Heart right ventricle (tissue), 16 donors: ENCODE measurements around the gene SLC39A11. TPM values are rescaled to one million over a fixed set of nuclear protein-coding genes. Genes with fewer than 3 reads are reported as not detected.

Experiments
- ATAC-seq, 8 donors: fragments of 200-7000 bp; cut with Tn5 transposase; one replicate each; pipeline ENCODE4 v1.9.1; 2020; ENCODE audit warnings: mild to moderate bottlenecking in 8 of 8, moderate library complexity in 8 of 8, moderate number of reproducible peaks in 1 of 8
- DNase-seq, 2 donors: peaks; one replicate each; pipeline ENCODE4 v3.0.0-alpha.2; 2020
- H3K27ac ChIP-seq, 10 donors: fragments of 200-600 bp; sonication (generic) in 2 of 10; one replicate each; pipeline versions ENCODE4 v1.5.0 to v1.8.0; 2020 to 2022; ENCODE audit warnings: mild to moderate bottlenecking in 3 of 10
- H3K27me3 ChIP-seq, 7 donors: fragments of 200-600 bp; one replicate each; pipeline ENCODE4 v1.8.0; 2021 to 2022; ENCODE audit warnings: mild to moderate bottlenecking in 2 of 7
- H3K36me3 ChIP-seq, 9 donors: fragments of 200-600 bp; sonication (generic) in 1 of 9; one replicate each; pipeline versions ENCODE4 v1.5.0 to v1.8.0; 2020 to 2022; ENCODE audit warnings: mild to moderate bottlenecking in 2 of 9
- H3K4me1 ChIP-seq, 9 donors: fragments of 200-600 bp; sonication (generic) in 1 of 9; one replicate each; pipeline versions ENCODE4 v1.5.0 to v1.8.0; 2020 to 2022; ENCODE audit warnings: mild to moderate bottlenecking in 4 of 9
- H3K4me3 ChIP-seq, 10 donors: fragments of 200-600 bp; sonication (generic) in 2 of 10; one replicate each; pipeline versions ENCODE4 v1.5.0 to v1.8.0; 2020 to 2022; ENCODE audit warnings: mild to moderate bottlenecking in 7 of 10, moderate library complexity in 2 of 10
- H3K9me3 ChIP-seq, 11 donors: fragments of 200-600 bp in 10 of 11; sonication (generic) in 2 of 11; one replicate each; pipeline versions ENCODE4 v1.5.0 to v1.8.0; 2013 to 2022; ENCODE audit warnings: mild to moderate bottlenecking in 2 of 11, control low read depth in 1 of 11, moderate library complexity in 1 of 11
- CTCF ChIP-seq, 9 donors: fragments of 200-600 bp; sonication (generic) in 2 of 9; IDR thresholded peaks; one replicate each; pipeline versions ENCODE4 v1.5.0 to v1.8.0; 2021 to 2022; ENCODE audit warnings: antibody characterized with exemption in 9 of 9, mild to moderate bottlenecking in 5 of 9, moderate library complexity in 1 of 9
- WGBS, 2 donors: extraction: QIAGEN DNeasy Blood & Tissue Kit; methylation state at CpG; one replicate each; pipeline ENCODE4 v1.1.7; 2013; ENCODE audit warnings: inconsistent platforms in 1 of 2; 5-methylcytosine and 5-hydroxymethylcytosine counted together
- intact Hi-C, 10 donors: fragments of 100-400 bp; cut with DNase I; formaldehyde crosslinking; loops; one replicate each; pipeline versions ENCODE4 v1.11.1 to v1.14.2; 2022
- polyA plus RNA-seq, 2 donors: library from polyadenylated mRNA; stranded (reverse); fragments of 200-250 nt; gene quantifications; one replicate each; pipeline ENCODE4 v1.2.3, GENCODE V29; 2013
- total RNA-seq, 10 donors: library from RNA; stranded (reverse); fragmentation: NEBNext Ultra II Directional in 3 of 10; extraction: Animal tissue kit (Norgen Biotek cat#: 25700) in 3 of 10; gene quantifications; one replicate each; pipeline versions ENCODE4 v1.2.1 to v1.2.4, GENCODE V29; 2021 to 2023
- donor health status: Arrhythmogenic right ventricular cardiomyopathy.
- donor health status: ischemic (EF 13 %, LVEDD 7.1; RV severe dilation, severe dysfunction).
- donor health status: healthy with polysubstance abuse.
- donor health status: DM: no; HTN: yes; CAD: no.
- donor health status: DM: no; HTN: no; CAD: no.
- donor health status: ischemic (EF 25% LVEDD 6.9; RV normal size, moderate dysfunction).
- donor health status: ischemic (EF 25% LVEDD 5.7; RV mildly dilated, moderate dysfunction).
- donor health status: healthy.
- donor health status: DM: yes; HTN: yes; CAD: no.
- donor health status: Ischemic cardiomyopathy.
- donor health status: ischemic (EF 35%, LVEDD 5.7; RV mildly dilated, moderate dysfunction).
- donor health status: nonischemic (EF 11% LVEDD 7.7; RV severe dilation, severe dysfunction).
- donor health status: DM: yes; HTN: yes; CAD: no.
- donor health status: PGD.
- donor health status: ischemic (EF 29% LVEDD 5.4; RV normal size, mild dysfunction).
- donor health status: nonischemic (EF 23%, LVEDD 6.1; RV moderate dilation, normal function).

The SLC39A11 gene
- total and polyA plus RNA-seq, 12 donors = 2.4 to 11.3 (median 6.4) TPM

- Histone ChIP-seq H3K4me3 (no peak overlapping the region), H3K27me3 (peaks cover 0 to 5% (median 0%) of the 10 kb centered on the region in 7 donors), H3K27ac (no peak overlapping the region), H3K4me1 (no peaks in the 10 kb centered on the region), H3K36me3 (no peaks in the 10 kb centered on the region), H3K9me3 (no peaks in the 10 kb centered on the region)
- TF ChIP-seq CTCF (IDR thresholded peaks at IDR 0.05) = no peak
- ATAC-seq = no peak
- 57% methylated on average over 5 of the region's 5 CpGs for WGBS, 2 donors
- intact Hi-C loops = no loop called here
- no peak for DNase-seq
Measured at GRCh38 chr17:73118951-73119391, 26.5 kb upstream of the SLC39A11 start.

GRCh38 chr17:73118139-73118538 is 25.7 kb upstream of the SLC39A11 start:
- ATAC-seq = no peak
- DNase-seq = no peak
- WGBS, 2 donors = 96 to 97% methylated on average over 4 of the region's 4 CpGs

GRCh38 chr17:73112246-73112645 is 19.8 kb upstream of the SLC39A11 start:
- Histone ChIP-seq H3K27ac (no peak overlapping the region), H3K4me1 (no peaks in the 10 kb centered on the region), H3K9me3 (no peaks in the 10 kb centered on the region), H3K36me3 (no peaks in the 10 kb centered on the region), H3K27me3 (peaks cover 0 to 5% (median 0%) of the 10 kb centered on the region in 7 donors), H3K4me3 (no peak overlapping the region)
- no peak for TF ChIP-seq CTCF (IDR thresholded peaks at IDR 0.05)
- WGBS, 2 donors = 82 to 86% methylated on average over 5 of the region's 5 CpGs
- DNase-seq (no peak), ATAC-seq (no peak)
- intact Hi-C loops = no loop called here

More at GRCh38 chr17:73118139-73118538, 25.7 kb upstream of the SLC39A11 start:
- Histone ChIP-seq H3K27me3 (peaks cover 0 to 5% (median 0%) of the 10 kb centered on the region in 7 donors), H3K9me3 (no peaks in the 10 kb centered on the region), H3K4me1 (no peaks in the 10 kb centered on the region), H3K4me3 (no peak overlapping the region), H3K27ac (no peak overlapping the region), H3K36me3 (no peaks in the 10 kb centered on the region)
- TF ChIP-seq CTCF (IDR thresholded peaks at IDR 0.05) = no peak
- intact Hi-C loops = no loop called here

- Histone ChIP-seq H3K4me1 (no peaks in the 10 kb centered on the region), H3K27me3 (peaks cover 0 to 5% (median 0%) of the 10 kb centered on the region in 7 donors), H3K4me3 (no peak overlapping the region), H3K9me3 (no peaks in the 10 kb centered on the region), H3K36me3 (no peaks in the 10 kb centered on the region), H3K27ac (no peak overlapping the region)
- ATAC-seq = no peak
- intact Hi-C loops = no loop called here
- no peak for DNase-seq
- TF ChIP-seq CTCF (IDR thresholded peaks at IDR 0.05) = no peak
- 90 to 91% methylated on average over 6 of the region's 6 CpGs for WGBS, 2 donors
Measured at GRCh38 chr17:73111386-73111785, 18.9 kb upstream of the SLC39A11 start.
